T-helper 17 cell (primary cell): Measurements from ENCODE around the gene CFL2. TPM values are rescaled to one million over a fixed set of nuclear protein-coding genes. Genes with fewer than 3 reads are reported as not detected.

Source experiments
- ATAC-seq: fragments of 150-1000 bp; cut with Tn5 transposase; 2 replicates; pipeline ENCODE4 v1.10.0; 2021; ENCODE audit warnings: mild to moderate bottlenecking, moderate library complexity
- DNase-seq, 3 donors: peaks; one replicate each; pipeline versions ENCODE4 v3.0.0 to v3.0.0-alpha.2; 2020 to 2021
- H3K9me3 ChIP-seq: one replicate; pipeline ENCODE4 v1.7.0; 2013; ENCODE audit warnings: low read length, mild to moderate bottlenecking; ENCODE audit not compliant: control insufficient read depth, poor library complexity, severe bottlenecking
- H3K27ac Mint-ChIP-seq: one replicate; pipeline ENCODE4 v1.8.0; 2022; ENCODE audit warnings: mild to moderate bottlenecking, moderate library complexity, mixed read lengths
- H3K27me3 Mint-ChIP-seq: one replicate; pipeline ENCODE4 v1.8.0; 2022; ENCODE audit warnings: mixed read lengths
- H3K36me3 Mint-ChIP-seq: one replicate; pipeline ENCODE4 v1.8.0; 2022; ENCODE audit warnings: low read depth, mixed read lengths
- H3K4me1 Mint-ChIP-seq: one replicate; pipeline ENCODE4 v1.8.0; 2022; ENCODE audit warnings: mild to moderate bottlenecking, mixed read lengths
- H3K4me3 Mint-ChIP-seq: one replicate; pipeline ENCODE4 v1.8.0; 2022; ENCODE audit warnings: mild to moderate bottlenecking, moderate library complexity, mixed read lengths
- total RNA-seq, 4 donors: library from RNA in 2 of 4; stranded (reverse) in 2 of 4; gene quantifications; one replicate each; pipeline ENCODE4 v1.2.3 and lab custom pipeline; 2022 to 2026

CFL2 gene
- total RNA-seq, 2 donors from 2014 or later: 41.8 to 44.9 TPM

DNA sequence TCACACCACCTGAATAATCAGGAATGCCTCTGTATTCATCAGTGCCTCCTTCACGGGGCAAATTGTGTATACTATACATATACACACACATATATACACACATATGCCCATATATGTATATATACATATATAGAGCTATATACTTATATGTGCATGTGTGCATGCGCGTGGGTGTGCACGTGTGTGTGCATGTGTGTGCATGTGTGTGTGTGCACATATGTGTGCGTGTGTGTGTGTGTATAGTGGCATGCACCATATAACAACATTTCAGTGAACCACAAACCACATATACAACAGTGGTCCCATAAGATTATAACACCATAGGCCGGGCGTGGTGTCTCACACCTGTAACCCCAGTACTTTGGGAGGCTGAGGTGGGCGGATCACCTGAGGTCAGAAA lies 35.7 kb downstream of the CFL2 start:
- DNase-seq (no peak), ATAC-seq (no peak)
- H3K9me3 ChIP-seq: no peaks in the 10 kb centered on the region
- Mint-ChIP-seq H3K4me3 (no peak overlapping the region), H3K27ac (no peak overlapping the region), H3K36me3 (no peaks in the 10 kb centered on the region), H3K4me1 (no peaks in the 10 kb centered on the region), H3K27me3 (no peaks in the 10 kb centered on the region)

DNA sequence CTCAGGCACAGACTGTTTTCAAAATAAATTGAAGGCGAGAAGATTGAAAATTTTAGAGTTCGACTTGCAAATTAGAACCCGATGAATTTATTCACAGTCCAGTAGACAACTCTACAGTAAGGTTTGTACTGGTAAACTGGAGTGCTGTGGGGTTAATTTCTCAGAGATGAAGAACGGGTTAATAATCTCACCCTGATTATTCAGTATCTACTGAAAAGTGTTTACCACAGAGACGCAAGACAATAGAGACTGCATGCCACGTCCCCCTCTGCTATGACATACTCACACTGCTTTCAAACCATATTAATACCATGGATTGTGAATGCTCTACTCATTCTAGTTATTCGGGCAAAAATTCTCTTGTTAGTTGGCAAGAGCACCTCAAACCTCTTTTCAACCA lies 36.1 kb downstream of the CFL2 start:
- H3K4me3 Mint-ChIP-seq: no peak overlapping the region
- no peaks in the 10 kb centered on the region for H3K9me3 ChIP-seq
- DNase-seq (no peak), ATAC-seq (no peak)
- H3K4me1 Mint-ChIP-seq: no peaks in the 10 kb centered on the region
- H3K27ac Mint-ChIP-seq: no peak overlapping the region
- no peaks in the 10 kb centered on the region for H3K27me3 Mint-ChIP-seq
- H3K36me3 Mint-ChIP-seq: no peaks in the 10 kb centered on the region

DNA sequence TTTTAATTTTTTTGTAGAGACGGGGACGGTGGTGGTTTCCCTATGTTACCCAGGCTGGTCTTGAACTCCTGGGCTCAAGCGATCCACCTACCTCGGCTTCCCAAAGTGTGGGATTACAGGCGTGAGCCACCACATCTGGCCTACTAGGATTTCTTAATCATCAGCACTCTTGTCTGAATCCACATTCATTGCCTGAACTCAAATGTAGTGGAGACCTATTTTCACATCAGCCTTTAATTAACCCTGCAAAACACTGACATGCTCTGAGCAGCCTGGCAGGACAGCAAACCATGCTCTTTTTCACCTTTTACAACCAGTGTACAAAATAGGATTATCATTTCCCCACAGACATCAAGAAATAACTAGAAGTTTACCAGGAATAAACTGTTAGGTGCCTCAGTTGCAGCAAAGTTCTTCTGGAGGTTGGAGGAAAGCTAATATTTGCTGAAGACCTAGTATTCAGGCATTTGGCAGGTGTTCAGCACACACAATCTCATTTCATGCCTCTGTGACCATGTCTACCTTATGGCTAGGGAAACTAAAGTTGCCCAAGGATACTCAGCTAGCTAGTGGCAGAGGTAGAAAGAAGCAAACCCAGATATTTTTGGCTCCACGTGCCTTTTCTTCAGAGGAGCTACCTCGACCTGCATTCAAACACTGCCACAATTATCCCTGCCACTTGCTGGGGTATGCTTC lies 37.7 kb downstream of the CFL2 start:
- peaks cover 2% of the 10 kb centered on the region for H3K4me1 Mint-ChIP-seq
- no peaks in the 10 kb centered on the region for H3K27me3 Mint-ChIP-seq
- no peak overlapping the region for H3K4me3 Mint-ChIP-seq
- no peak overlapping the region for H3K27ac Mint-ChIP-seq
- ATAC-seq: no peak
- no peaks in the 10 kb centered on the region for H3K9me3 ChIP-seq
- DNase-seq: no peak
- no peaks in the 10 kb centered on the region for H3K36me3 Mint-ChIP-seq

DNA sequence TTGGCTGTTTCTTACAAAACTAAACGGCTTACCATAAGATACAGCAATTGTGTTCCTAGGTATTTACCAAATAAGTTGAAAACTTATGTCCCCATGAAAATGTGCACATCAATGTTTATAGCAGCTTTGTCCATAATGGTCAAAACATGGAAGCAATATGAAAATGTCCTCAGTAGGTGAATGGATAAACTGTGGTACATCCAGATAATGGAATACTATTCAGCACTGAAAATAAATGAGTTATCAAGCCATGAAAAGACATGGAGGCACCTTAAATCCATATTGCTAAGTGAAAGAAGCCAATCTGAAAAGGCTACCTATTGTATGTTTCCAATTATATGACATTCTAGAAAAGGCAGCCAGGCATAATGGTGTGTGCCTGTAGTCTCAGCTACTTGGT lies 40.7 kb downstream of the CFL2 start:
- Mint-ChIP-seq H3K4me1 (peaks cover 2% of the 10 kb centered on the region), H3K4me3 (no peak overlapping the region), H3K27ac (no peak overlapping the region), H3K27me3 (no peaks in the 10 kb centered on the region), H3K36me3 (no peaks in the 10 kb centered on the region)
- ATAC-seq (no peak), DNase-seq (no peak)
- no peaks in the 10 kb centered on the region for H3K9me3 ChIP-seq

DNA sequence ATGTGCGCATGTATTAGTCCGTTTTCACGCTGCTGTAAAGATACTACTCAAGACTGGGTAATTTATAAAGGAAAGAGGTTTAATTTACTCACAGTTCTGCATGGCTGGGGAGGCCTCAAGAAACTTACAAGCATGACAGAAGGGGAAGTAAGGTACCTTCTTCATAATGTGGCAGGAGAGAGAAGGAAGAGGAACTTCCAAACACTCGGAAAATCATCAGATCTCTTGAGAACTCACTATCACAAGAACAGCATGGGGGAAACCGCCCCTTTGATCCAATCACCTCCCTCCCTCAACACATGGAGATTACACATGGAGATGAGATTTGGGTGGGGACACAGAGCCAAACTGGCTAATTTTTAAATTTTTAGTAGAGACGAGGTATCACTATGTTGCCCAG lies 42.7 kb downstream of the CFL2 start:
- Mint-ChIP-seq H3K36me3 (no peaks in the 10 kb centered on the region), H3K27me3 (no peaks in the 10 kb centered on the region), H3K4me3 (no peak overlapping the region), H3K4me1 (peaks cover 2% of the 10 kb centered on the region), H3K27ac (no peak overlapping the region)
- DNase-seq (no peak), ATAC-seq (no peak)
- H3K9me3 ChIP-seq: no peaks in the 10 kb centered on the region

DNA sequence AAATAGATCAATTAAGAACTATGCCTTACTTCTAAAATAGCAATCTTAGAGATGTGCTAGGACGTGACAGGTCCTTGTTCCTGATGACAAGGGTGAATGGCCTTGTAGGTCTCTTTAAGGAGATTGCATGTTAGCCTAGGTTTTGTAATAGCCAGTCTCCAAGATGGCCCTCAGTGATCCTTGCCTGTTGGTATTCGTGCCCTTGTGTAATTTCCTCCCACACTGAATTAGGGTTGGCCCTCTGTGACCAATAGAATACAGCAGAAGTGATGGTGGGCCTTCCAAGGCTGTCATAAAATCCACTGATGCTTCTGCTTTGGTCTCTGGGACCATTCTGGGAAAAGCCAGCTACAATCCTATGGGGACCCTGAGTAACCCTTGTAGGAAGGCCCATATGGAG lies 46.3 kb downstream of the CFL2 start:
- DNase-seq (no peak), ATAC-seq (no peak)
- Mint-ChIP-seq H3K27ac (no peak overlapping the region), H3K4me1 (peaks cover 12% of the 10 kb centered on the region), H3K27me3 (no peaks in the 10 kb centered on the region), H3K36me3 (no peaks in the 10 kb centered on the region), H3K4me3 (no peak overlapping the region)
- H3K9me3 ChIP-seq: no peaks in the 10 kb centered on the region

DNA sequence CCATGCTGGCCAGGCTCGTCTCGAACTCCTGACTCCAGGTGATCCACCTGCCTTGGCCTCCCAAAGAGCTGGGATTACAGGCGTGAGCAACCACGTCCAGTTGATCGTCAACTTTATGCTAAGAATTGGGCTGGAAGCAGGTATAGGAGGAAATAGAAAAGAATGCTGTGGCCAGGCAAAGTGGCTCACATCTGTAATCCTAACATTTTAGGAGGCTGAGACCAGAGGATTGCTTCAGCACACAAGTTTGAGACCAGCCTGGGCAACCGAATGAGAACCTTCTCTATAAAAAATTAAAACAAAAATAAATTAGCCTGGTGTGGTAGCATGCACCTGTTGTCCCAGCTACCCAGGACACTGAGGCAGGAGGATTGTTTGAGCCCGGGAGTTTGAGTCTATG lies 47.4 kb downstream of the CFL2 start:
- no peaks in the 10 kb centered on the region for H3K9me3 ChIP-seq
- peak overlapping the region; percentile 92 for H3K27ac Mint-ChIP-seq
- DNase-seq (no peak), ATAC-seq (no peak)
- H3K4me1 Mint-ChIP-seq: peaks cover 11% of the 10 kb centered on the region
- no peaks in the 10 kb centered on the region for H3K36me3 Mint-ChIP-seq
- H3K4me3 Mint-ChIP-seq: no peak overlapping the region
- no peaks in the 10 kb centered on the region for H3K27me3 Mint-ChIP-seq

DNA sequence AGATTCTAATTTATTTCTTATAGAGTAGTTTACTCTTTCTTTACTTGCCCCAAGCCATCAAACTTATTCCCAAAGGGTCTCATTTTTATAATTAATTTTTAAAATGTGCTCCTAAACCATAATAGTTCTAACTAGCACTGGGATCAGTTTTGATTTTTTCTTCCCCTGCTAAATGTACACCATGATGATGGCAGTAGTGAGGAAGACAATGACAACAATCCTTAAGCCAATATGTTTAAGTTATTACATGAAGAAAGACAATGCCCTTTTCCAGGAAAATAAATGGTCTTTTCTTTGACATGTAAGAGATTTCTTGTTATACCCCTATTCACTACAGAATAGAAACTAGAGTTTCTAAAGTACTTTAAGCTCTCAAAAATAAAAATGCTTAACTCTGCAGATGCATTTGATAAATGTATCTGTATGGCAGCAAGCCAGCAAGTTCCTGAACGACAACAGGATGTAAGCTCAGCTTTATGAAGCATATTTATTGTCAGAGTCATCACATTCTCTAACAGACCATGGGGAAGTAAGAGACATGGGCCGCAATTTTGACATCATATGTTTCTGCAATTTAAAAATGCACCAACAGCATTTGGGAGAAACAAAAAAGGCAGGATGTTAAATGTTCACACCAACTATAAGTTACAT lies 48.5 kb downstream of the CFL2 start:
- DNase-seq: peak in 1 of 3 donors; percentile 5
- H3K27me3 Mint-ChIP-seq: no peaks in the 10 kb centered on the region
- H3K4me1 Mint-ChIP-seq: peaks cover 11% of the 10 kb centered on the region
- no peaks in the 10 kb centered on the region for H3K9me3 ChIP-seq
- H3K36me3 Mint-ChIP-seq: no peaks in the 10 kb centered on the region
- ATAC-seq: peak; percentile 79
- H3K27ac Mint-ChIP-seq: peak overlapping the region; percentile 92
- H3K4me3 Mint-ChIP-seq: peak overlapping the region; percentile 63

DNA sequence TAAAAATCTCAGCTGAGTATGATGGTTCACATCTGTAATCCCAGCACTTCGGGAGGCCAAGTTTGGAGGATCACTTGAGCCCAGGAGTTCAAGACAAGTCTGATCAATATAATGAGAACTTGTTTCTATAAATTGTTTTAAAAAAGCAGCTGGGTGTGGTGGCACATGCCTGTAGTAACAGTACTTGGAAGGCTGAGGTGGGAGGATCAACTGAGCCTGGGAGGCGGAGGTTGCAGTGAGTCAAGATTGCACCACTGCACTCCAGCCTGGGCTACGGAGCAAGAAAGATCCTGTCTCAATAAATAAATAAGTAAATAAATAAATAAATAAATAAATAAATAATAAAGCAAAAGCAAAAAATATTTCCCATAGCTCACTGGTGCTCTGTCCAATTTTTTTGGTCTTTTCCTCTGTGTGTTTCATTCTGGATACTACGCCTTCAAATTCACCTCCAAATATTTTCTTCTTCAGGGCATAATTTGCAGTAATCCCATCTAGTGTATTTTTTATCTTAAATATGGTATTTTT lies 51.8 kb downstream of the CFL2 start:
- Mint-ChIP-seq H3K36me3 (no peaks in the 10 kb centered on the region), H3K4me3 (no peak overlapping the region), H3K4me1 (peaks cover 11% of the 10 kb centered on the region), H3K27me3 (no peaks in the 10 kb centered on the region), H3K27ac (no peak overlapping the region)
- DNase-seq: no peak
- ATAC-seq: no peak
- no peaks in the 10 kb centered on the region for H3K9me3 ChIP-seq

DNA sequence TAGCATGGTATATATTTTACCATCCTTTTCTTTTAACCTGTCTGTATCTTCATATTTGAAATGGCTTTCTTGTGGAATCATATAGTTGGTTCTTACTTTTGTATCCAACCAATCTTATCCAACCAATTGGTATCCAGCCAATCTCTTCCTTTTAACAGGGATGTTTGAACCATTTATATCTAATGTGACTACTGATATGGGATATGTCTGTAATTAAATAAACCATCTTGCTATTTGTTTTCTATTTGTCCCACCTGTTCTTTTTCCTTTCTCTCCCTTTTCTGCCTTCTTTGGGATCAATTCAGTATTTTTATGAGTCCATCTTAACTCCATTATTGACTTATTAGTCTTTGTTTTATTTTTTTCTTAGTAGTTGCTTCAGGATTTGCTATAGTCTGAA lies 53.6 kb downstream of the CFL2 start:
- H3K4me3 Mint-ChIP-seq: no peak overlapping the region
- ATAC-seq (no peak), DNase-seq (no peak)
- H3K4me1 Mint-ChIP-seq: peaks cover 4% of the 10 kb centered on the region
- no peak overlapping the region for H3K27ac Mint-ChIP-seq
- no peaks in the 10 kb centered on the region for H3K36me3 Mint-ChIP-seq
- H3K27me3 Mint-ChIP-seq: no peaks in the 10 kb centered on the region
- no peaks in the 10 kb centered on the region for H3K9me3 ChIP-seq

Other genes with a start within 250 kb of the CFL2 start
- 10 to 100 TPM; 64.7 to 67.6 TPM for gene EAPP, start 174.9 kb downstream of the CFL2 start, total RNA-seq
- gene SNX6, start 84.4 kb downstream of the CFL2 start, total RNA-seq: 10 to 100 TPM; 67.3 to 87.2 TPM
- 10 to 100 TPM; 44.7 to 51.7 TPM for gene BAZ1A, start 160.8 kb upstream of the CFL2 start, total RNA-seq